Hematopoietic multipotent progenitor cell (in vitro differentiated cells): ENCODE measurements around the gene JADE3. TPM values are rescaled to one million over a fixed set of nuclear protein-coding genes. Genes with fewer than 3 reads are reported as not detected.

Experiments used
- DNase-seq, 3 donors: peaks; one replicate each; pipeline ENCODE4 v3.0.0-alpha.2; 2011 to 2015; ENCODE audit warnings: low read depth in 2 of 3, low spot score in 2 of 3
- total RNA-seq: library from RNA; depleted of rRNA; stranded (reverse); fragments of >200 nt; gene quantifications from one replicate; pipeline ENCODE4 v1.2.3, GENCODE V29; 2012

Gene JADE3
- total RNA-seq, 1 donor: 5.7 TPM

GRCh38 chrX:46992070-46992469 is 79.8 kb downstream of the JADE3 start:
- DNase-seq: no peak

- no peak for DNase-seq
Measured at GRCh38 chrX:46994096-46994495, 81.9 kb downstream of the JADE3 start.

GRCh38 chrX:47012131-47012530 is 99.9 kb downstream of the JADE3 start:
- no peak for DNase-seq

GRCh38 chrX:47026198-47026597 is 114.0 kb downstream of the JADE3 start:
- DNase-seq: no peak

- DNase-seq: peak; percentile 7 to 83 (median 48)
Measured at GRCh38 chrX:47030339-47030738, 118.1 kb downstream of the JADE3 start.

GRCh38 chrX:47047989-47048388 is 135.8 kb downstream of the JADE3 start:
- DNase-seq: no peak

- DNase-seq: no peak
Measured at GRCh38 chrX:47059142-47059874, 147.1 kb downstream of the JADE3 start.

GRCh38 chrX:47060708-47061107 is 148.5 kb downstream of the JADE3 start:
- no peak for DNase-seq

- no peak for DNase-seq
Measured at GRCh38 chrX:47061238-47061919, 149.2 kb downstream of the JADE3 start.

- no peak for DNase-seq
Measured at GRCh38 chrX:47063179-47063578, 151.0 kb downstream of the JADE3 start.

GRCh38 chrX:47068214-47068613 is 156.0 kb downstream of the JADE3 start:
- DNase-seq: peak in 1 of 3 donors; percentile 12

GRCh38 chrX:47068720-47069119 is 156.5 kb downstream of the JADE3 start:
- no peak for DNase-seq

- DNase-seq: no peak
Measured at GRCh38 chrX:47078129-47079043, 166.2 kb downstream of the JADE3 start, which contains the start of gene RGN. Gene RGN (plus strand): TSS chrX:47078443. CDS start chrX:47081145, 2,702 bp downstream.

- DNase-seq: no peak
Measured at GRCh38 chrX:47080215-47080914, 168.1 kb downstream of the JADE3 start.

GRCh38 chrX:47080915-47081236 is 168.7 kb downstream of the JADE3 start:
- DNase-seq: no peak

- peak in 1 of 3 donors; percentile 21 for DNase-seq
Measured at GRCh38 chrX:47091149-47091775, 179.0 kb downstream of the JADE3 start.

GRCh38 chrX:47093248-47093647 is 181.0 kb downstream of the JADE3 start:
- DNase-seq: peak in 2 of 3 donors; percentile 22 to 56

GRCh38 chrX:47093860-47094259 is 181.6 kb downstream of the JADE3 start:
- no peak for DNase-seq

- no peak for DNase-seq
Measured at GRCh38 chrX:47097018-47097417, 184.8 kb downstream of the JADE3 start.
